ENCODE measurements around the gene SLC38A10. TPM values are rescaled to one million over a fixed set of nuclear protein-coding genes. Genes with fewer than 3 reads are reported as not detected.

SLC38A10 gene
- total and polyA plus RNA-seq, 8 donors = 72.8 to 190 (median 96.9) TPM

GRCh38 chr17:81307636-81308560 is 12.8 kb upstream of the SLC38A10 start:
- peak overlapping the region in 1 of 4 donors; percentile 6 for H3K4me3 ChIP-seq
- no peak for ATAC-seq
- peak in 1 of 6 donors; percentile 40 for DNase-seq
- H3K9me3 ChIP-seq = no peaks in the 10 kb centered on the region
- no peaks in the 10 kb centered on the region for H3K27me3 ChIP-seq
- intact Hi-C loops (cut with DNase I) = no loop called here
- TF ChIP-seq CTCF (IDR thresholded peaks at IDR 0.05) = no peak
- WGBS, 2 donors = 91% methylated on average over 19 of the region's 19 CpGs
- no peaks in the 10 kb centered on the region for H3K36me3 ChIP-seq
- FAIRE-seq = no peak
- H3K27ac ChIP-seq = no peak overlapping the region
- peaks cover 7 to 12% (median 11%) of the 10 kb centered on the region in 3 donors for H3K4me1 ChIP-seq

- WGBS, 2 donors = 89 to 91% methylated on average over 17 of the region's 17 CpGs
- no peak overlapping the region for H3K4me3 ChIP-seq
- no peaks in the 10 kb centered on the region for H3K9me3 ChIP-seq
- ATAC-seq (no peak), DNase-seq (peak in 1 of 6 donors; percentile 80), FAIRE-seq (no peak)
- H3K27ac ChIP-seq = no peak overlapping the region
- no peak for TF ChIP-seq CTCF (IDR thresholded peaks at IDR 0.05)
- intact Hi-C loops (cut with DNase I) = no loop called here
- H3K4me1 ChIP-seq = peaks cover 7 to 12% (median 11%) of the 10 kb centered on the region in 3 donors
- no peaks in the 10 kb centered on the region for H3K36me3 ChIP-seq
- no peaks in the 10 kb centered on the region for H3K27me3 ChIP-seq
These were observed 11.9 kb upstream of the SLC38A10 start for GRCh38 chr17:81306898-81307510.

- H3K9me3 ChIP-seq = no peaks in the 10 kb centered on the region
- DNase-seq = no peak
- H3K27ac ChIP-seq = no peak overlapping the region
- no peak for TF ChIP-seq CTCF (IDR thresholded peaks at IDR 0.05)
- no peak for ATAC-seq
- H3K27me3 ChIP-seq = no peaks in the 10 kb centered on the region
- 91 to 97% methylated on average over 7 of the region's 7 CpGs for WGBS, 2 donors
- H3K36me3 ChIP-seq = no peaks in the 10 kb centered on the region
- no peak overlapping the region for H3K4me3 ChIP-seq
- intact Hi-C loops (cut with DNase I) = no loop called here
- FAIRE-seq = no peak
- peaks cover 7 to 12% (median 11%) of the 10 kb centered on the region in 3 donors for H3K4me1 ChIP-seq
These were observed 11.4 kb upstream of the SLC38A10 start for GRCh38 chr17:81306491-81306890.

GRCh38 chr17:81305051-81305630 is 10.0 kb upstream of the SLC38A10 start:
- FAIRE-seq (no peak), DNase-seq (no peak), ATAC-seq (no peak)
- Histone ChIP-seq H3K4me3 (no peak overlapping the region), H3K9me3 (no peaks in the 10 kb centered on the region), H3K36me3 (no peaks in the 10 kb centered on the region), H3K27ac (no peak overlapping the region), H3K27me3 (no peaks in the 10 kb centered on the region), H3K4me1 (peaks cover 7 to 10% (median 9%) of the 10 kb centered on the region in 3 donors)
- no peak for TF ChIP-seq CTCF (IDR thresholded peaks at IDR 0.05)
- intact Hi-C loops (cut with DNase I) = no loop called here
- 82 to 88% methylated on average over 13 of the region's 13 CpGs for WGBS, 2 donors
